HL-60/S4 treated with retinoic acid at 250 ng/mL for 4 days and 3 days (cell line): Measurements from ENCODE around the gene SLC35A4.
"Not testable (repeated sequence)": the region's sequence is repeated elsewhere in the genome, so short reads cannot be mapped to it uniquely, and the experiment has no call there.

ENCODE experiments used
- in situ Hi-C: fragments of 300-500 bp; cut with MboI; formaldehyde crosslinking; loops from 2 replicates; pipeline ENCODE4 v1.7.0; 2022; ENCODE audit warnings: low sequenced_read_pairs

SLC35A4 gene

GRCh38 chr5:140588311-140589070 lies 23.9 kb downstream of the SLC35A4 start:
- in situ Hi-C loops: no loop called here

GRCh38 chr5:140590861-140591260 lies 26.2 kb downstream of the SLC35A4 start:
- in situ Hi-C loops: no loop called here

- in situ Hi-C loops: no loop called here
Observed at GRCh38 chr5:140591747-140592372, 27.2 kb downstream of the SLC35A4 start.

- in situ Hi-C loops: not testable (repeated sequence)
Observed at GRCh38 chr5:140593070-140593469, 28.4 kb downstream of the SLC35A4 start.

- in situ Hi-C loops: no loop called here
Observed at GRCh38 chr5:140594169-140594568, 29.5 kb downstream of the SLC35A4 start.

GRCh38 chr5:140595538-140596300 lies 31.1 kb downstream of the SLC35A4 start:
- in situ Hi-C loops: no loop called here

GRCh38 chr5:140596321-140596741 lies 31.7 kb downstream of the SLC35A4 start:
- in situ Hi-C loops: no loop called here

GRCh38 chr5:140598836-140599235 lies 34.2 kb downstream of the SLC35A4 start:
- in situ Hi-C loops: no loop called here

- in situ Hi-C loops: no loop called here
Observed at GRCh38 chr5:140600096-140600495, 35.5 kb downstream of the SLC35A4 start.

GRCh38 chr5:140602147-140602546 lies 37.5 kb downstream of the SLC35A4 start:
- in situ Hi-C loops: no loop called here

- in situ Hi-C loops: not testable (repeated sequence)
Observed at GRCh38 chr5:140603446-140603698, 38.7 kb downstream of the SLC35A4 start.

GRCh38 chr5:140603734-140604133 lies 39.1 kb downstream of the SLC35A4 start:
- in situ Hi-C loops: no loop called here

GRCh38 chr5:140605879-140606278 lies 41.3 kb downstream of the SLC35A4 start:
- in situ Hi-C loops: no loop called here

GRCh38 chr5:140607031-140607430 lies 42.4 kb downstream of the SLC35A4 start:
- in situ Hi-C loops: no loop called here

- in situ Hi-C loops: no loop called here
Observed at GRCh38 chr5:140608722-140609121, 44.1 kb downstream of the SLC35A4 start.

- in situ Hi-C loops: no loop called here
Observed at GRCh38 chr5:140609126-140609525, 44.5 kb downstream of the SLC35A4 start.

- in situ Hi-C loops: no loop called here
Observed at GRCh38 chr5:140611020-140611521, 46.4 kb downstream of the SLC35A4 start.
